Astrocyte (in vitro differentiated cells and primary cell): ENCODE measurements around the gene ZNF516. TPM values are rescaled to one million over a fixed set of nuclear protein-coding genes. Genes with fewer than 3 reads are reported as not detected.

Experiments
- DNase-seq: peaks from one replicate; pipeline ENCODE4 v3.0.0-alpha.2; 2010; ENCODE audit warnings: low read depth
- FAIRE-seq: peaks from 2 replicates; lab custom pipeline; 2011; peaks lifted over from hg19 to GRCh38; lab: Jason Lieb, UNC
- H2AFZ ChIP-seq: 2 replicates; pipeline ENCODE4 v1.6.0; 2012; ENCODE audit warnings: low read depth, low read length, inconsistent platforms
- H3K27ac ChIP-seq: 2 replicates; pipeline ENCODE4 v1.5.1; 2011; ENCODE audit warnings: low read depth, low read length, inconsistent platforms
- H3K27me3 ChIP-seq: 2 replicates; pipeline ENCODE4 v1.6.0; 2011; ENCODE audit warnings: low read length, inconsistent platforms; ENCODE audit not compliant: insufficient read depth
- H3K36me3 ChIP-seq: 2 replicates; pipeline ENCODE4 v1.5.1; 2011; ENCODE audit warnings: low read length, inconsistent platforms; ENCODE audit not compliant: insufficient read depth
- H3K4me1 ChIP-seq: 2 replicates; pipeline ENCODE4 v1.5.1; 2011; ENCODE audit warnings: low read length, inconsistent platforms; ENCODE audit not compliant: insufficient read depth
- H3K4me2 ChIP-seq: 2 replicates; pipeline ENCODE4 v1.6.0; 2012; ENCODE audit warnings: low read length, inconsistent platforms
- H3K4me3 ChIP-seq: 2 replicates; pipeline ENCODE4 v1.5.1; 2011; ENCODE audit warnings: low read depth, mild to moderate bottlenecking, low read length, inconsistent platforms; ENCODE audit not compliant: insufficient read depth
- H3K79me2 ChIP-seq: 2 replicates; pipeline ENCODE4 v1.6.0; 2012; ENCODE audit warnings: mild to moderate bottlenecking, low read length, inconsistent platforms; ENCODE audit not compliant: insufficient read depth
- H3K9ac ChIP-seq: 2 replicates; pipeline ENCODE4 v1.6.0; 2012; ENCODE audit warnings: mild to moderate bottlenecking, low read length, inconsistent platforms
- H3K9me3 ChIP-seq: 2 replicates; pipeline ENCODE4 v1.5.1; 2012; ENCODE audit warnings: low read depth, mild to moderate bottlenecking, low read length, inconsistent platforms; ENCODE audit not compliant: insufficient read depth
- H4K20me1 ChIP-seq: 2 replicates; pipeline ENCODE4 v1.6.0; 2012; ENCODE audit warnings: low read length, inconsistent platforms; ENCODE audit not compliant: insufficient read depth
- H3K27ac Mint-ChIP-seq: one replicate; pipeline ENCODE4 v1.8.0; 2021; ENCODE audit warnings: mild to moderate bottlenecking, mixed read lengths; ENCODE audit not compliant: unreplicated experiment
- H3K27me3 Mint-ChIP-seq: one replicate; pipeline ENCODE4 v1.8.0; 2021; ENCODE audit warnings: low read depth, mixed read lengths; ENCODE audit not compliant: unreplicated experiment
- H3K36me3 Mint-ChIP-seq: one replicate; pipeline ENCODE4 v1.8.0; 2021; ENCODE audit warnings: low read depth, mixed read lengths; ENCODE audit not compliant: unreplicated experiment
- H3K4me1 Mint-ChIP-seq: one replicate; pipeline ENCODE4 v1.8.0; 2021; ENCODE audit warnings: low read depth, mixed read lengths; ENCODE audit not compliant: unreplicated experiment
- H3K4me3 Mint-ChIP-seq: one replicate; pipeline ENCODE4 v1.8.0; 2021; ENCODE audit warnings: mild to moderate bottlenecking, moderate library complexity, mixed read lengths; ENCODE audit not compliant: unreplicated experiment
- H3K9me3 Mint-ChIP-seq: one replicate; pipeline ENCODE4 v1.8.0; 2021; ENCODE audit warnings: mild to moderate bottlenecking, mixed read lengths; ENCODE audit not compliant: unreplicated experiment
- CTCF ChIP-seq: IDR thresholded peaks from 2 replicates; pipeline ENCODE4 v1.5.1; 2011; ENCODE audit warnings: low read depth, mild to moderate bottlenecking, inconsistent platforms, low read length, moderate library complexity; ENCODE audit not compliant: insufficient read depth
- EZH2 ChIP-seq: IDR thresholded peaks from 2 replicates; pipeline ENCODE4 v1.6.1; 2012; ENCODE audit warnings: mild to moderate bottlenecking, low read length, inconsistent platforms; ENCODE audit not compliant: insufficient read depth
- total RNA-seq: library from RNA; stranded (reverse); gene quantifications from 2 replicates; pipeline ENCODE4 v1.2.1, GENCODE V29; 2021

ZNF516 gene
- total RNA-seq, 1 donor from 2014 or later = 59.8 TPM

GRCh38 chr18:76384861-76385680 lies 110.0 kb downstream of the ZNF516 start:
- Mint-ChIP-seq H3K27me3 (no peaks in the 10 kb centered on the region), H3K4me3 (no peak overlapping the region), H3K9me3 (no peaks in the 10 kb centered on the region), H3K4me1 (peaks cover 22% of the 10 kb centered on the region), H3K27ac (no peak overlapping the region), H3K36me3 (peaks cover 15% of the 10 kb centered on the region)
- H3K36me3 ChIP-seq = no peaks in the 10 kb centered on the region
- peaks cover 62% of the 10 kb centered on the region for H3K79me2 ChIP-seq
- H3K27ac ChIP-seq = no peak overlapping the region
- H3K27me3 ChIP-seq = no peaks in the 10 kb centered on the region
- DNase-seq = no peak
- no peak overlapping the region for H3K4me3 ChIP-seq
- FAIRE-seq = no peak
- H2AFZ ChIP-seq = no peak overlapping the region
- no peaks in the 10 kb centered on the region for H3K9me3 ChIP-seq
- H3K4me1 ChIP-seq = no peaks in the 10 kb centered on the region
- peaks cover 87% of the 10 kb centered on the region for H4K20me1 ChIP-seq
- no peak overlapping the region for H3K9ac ChIP-seq
- TF ChIP-seq EZH2 (no peak), CTCF (no peak)
- no peak overlapping the region for H3K4me2 ChIP-seq

- H3K9ac ChIP-seq = no peak overlapping the region
- no peak overlapping the region for H3K4me3 ChIP-seq
- Mint-ChIP-seq H3K27me3 (no peaks in the 10 kb centered on the region), H3K36me3 (peaks cover 17% of the 10 kb centered on the region), H3K27ac (no peak overlapping the region), H3K9me3 (no peaks in the 10 kb centered on the region), H3K4me1 (peaks cover 14% of the 10 kb centered on the region), H3K4me3 (no peak overlapping the region)
- no peaks in the 10 kb centered on the region for H3K9me3 ChIP-seq
- no peak for FAIRE-seq
- no peaks in the 10 kb centered on the region for H3K4me1 ChIP-seq
- no peak for TF ChIP-seq CTCF
- no peak for TF ChIP-seq EZH2
- peaks cover 82% of the 10 kb centered on the region for H4K20me1 ChIP-seq
- no peak overlapping the region for H3K27ac ChIP-seq
- no peak for DNase-seq
- H3K36me3 ChIP-seq = peaks cover 5% of the 10 kb centered on the region
- H3K79me2 ChIP-seq = peaks cover 54% of the 10 kb centered on the region
- H3K4me2 ChIP-seq = no peak overlapping the region
- no peaks in the 10 kb centered on the region for H3K27me3 ChIP-seq
- no peak overlapping the region for H2AFZ ChIP-seq
Observed at GRCh38 chr18:76384114-76384790, 110.8 kb downstream of the ZNF516 start.
